ENCODE measurements around the gene CTLA4.

DNA sequence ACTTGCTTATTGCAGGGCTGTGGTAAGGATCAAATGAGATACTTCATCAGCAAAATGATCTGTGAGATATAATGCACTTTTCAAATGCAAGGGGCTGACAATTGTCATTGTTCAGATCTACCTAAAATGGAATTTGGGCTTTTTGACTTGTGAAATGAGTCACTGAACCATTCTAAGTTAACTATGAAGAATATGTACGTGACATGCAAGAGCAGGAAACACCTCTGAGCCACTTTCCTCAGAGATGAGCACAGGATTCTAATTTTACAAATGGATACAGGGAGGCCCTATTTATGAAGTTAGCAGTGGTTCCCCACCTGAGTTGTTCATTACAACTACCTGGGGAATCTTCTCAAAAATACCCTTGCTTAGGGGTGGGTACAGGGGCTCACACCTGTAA lies 26.7 kb downstream of the CTLA4 start:
- TF ChIP-seq, protein P1, sequence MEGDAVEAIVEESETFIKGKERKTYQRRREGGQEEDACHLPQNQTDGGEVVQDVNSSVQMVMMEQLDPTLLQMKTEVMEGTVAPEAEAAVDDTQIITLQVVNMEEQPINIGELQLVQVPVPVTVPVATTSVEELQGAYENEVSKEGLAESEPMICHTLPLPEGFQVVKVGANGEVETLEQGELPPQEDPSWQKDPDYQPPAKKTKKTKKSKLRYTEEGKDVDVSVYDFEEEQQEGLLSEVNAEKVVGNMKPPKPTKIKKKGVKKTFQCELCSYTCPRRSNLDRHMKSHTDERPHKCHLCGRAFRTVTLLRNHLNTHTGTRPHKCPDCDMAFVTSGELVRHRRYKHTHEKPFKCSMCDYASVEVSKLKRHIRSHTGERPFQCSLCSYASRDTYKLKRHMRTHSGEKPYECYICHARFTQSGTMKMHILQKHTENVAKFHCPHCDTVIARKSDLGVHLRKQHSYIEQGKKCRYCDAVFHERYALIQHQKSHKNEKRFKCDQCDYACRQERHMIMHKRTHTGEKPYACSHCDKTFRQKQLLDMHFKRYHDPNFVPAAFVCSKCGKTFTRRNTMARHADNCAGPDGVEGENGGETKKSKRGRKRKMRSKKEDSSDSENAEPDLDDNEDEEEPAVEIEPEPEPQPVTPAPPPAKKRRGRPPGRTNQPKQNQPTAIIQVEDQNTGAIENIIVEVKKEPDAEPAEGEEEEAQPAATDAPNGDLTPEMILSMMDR (IDR thresholded peaks at IDR 0.05 in 4 of 5, conservative IDR thresholded peaks at IDR 0.05 in 1 of 5) = no peak
- no peak for TF ChIP-seq POLR2A (IDR thresholded peaks at IDR 0.05)

All from gastrocnemius medialis (tissue), 4 donors.